SW 1271 (cell line): Measurements from ENCODE around the gene ZCCHC14.
"Not testable (repeated sequence)": the region's sequence is repeated elsewhere in the genome, so short reads cannot be mapped to it uniquely, and the experiment has no call there.

Source experiments
- DNase-seq, 2 experiments: peaks; one replicate each; lab custom pipeline; 2025; lab: John Stamatoyannopoulos, UW

ZCCHC14 gene

GRCh38 chr16:87477209-87477981 is 15.4 kb downstream of the ZCCHC14 start:
- not testable (repeated sequence) for DNase-seq

- no peak for DNase-seq
Observed at GRCh38 chr16:87474566-87474996, 18.2 kb downstream of the ZCCHC14 start.

GRCh38 chr16:87474017-87474416 is 18.8 kb downstream of the ZCCHC14 start:
- DNase-seq: no peak

- no peak for DNase-seq
Observed at GRCh38 chr16:87472935-87473334, 19.9 kb downstream of the ZCCHC14 start.

GRCh38 chr16:87472142-87472778 is 20.6 kb downstream of the ZCCHC14 start:
- no peak for DNase-seq

- no peak for DNase-seq
Observed at GRCh38 chr16:87471278-87472141, 21.3 kb downstream of the ZCCHC14 start.

- no peak for DNase-seq
Observed at GRCh38 chr16:87470332-87470731, 22.5 kb downstream of the ZCCHC14 start.

- DNase-seq: no peak
Observed at GRCh38 chr16:87469169-87469568, 23.7 kb downstream of the ZCCHC14 start.

GRCh38 chr16:87468550-87468949 is 24.3 kb downstream of the ZCCHC14 start:
- DNase-seq: no peak

GRCh38 chr16:87466975-87467501 is 25.8 kb downstream of the ZCCHC14 start:
- DNase-seq: no peak

- no peak for DNase-seq
Observed at GRCh38 chr16:87465879-87466278, 26.9 kb downstream of the ZCCHC14 start.

GRCh38 chr16:87465306-87465705 is 27.5 kb downstream of the ZCCHC14 start:
- peak in 1 of 2 experiments; percentile 28 for DNase-seq

- peak in 1 of 2 experiments; percentile 45 for DNase-seq
Observed at GRCh38 chr16:87464691-87465300, 28.0 kb downstream of the ZCCHC14 start.

- DNase-seq: peak in 1 of 2 experiments; percentile 40
Observed at GRCh38 chr16:87463722-87464690, 28.8 kb downstream of the ZCCHC14 start.

GRCh38 chr16:87461466-87461991 is 31.3 kb downstream of the ZCCHC14 start:
- DNase-seq: peak; percentile 81 to 93

- DNase-seq: no peak
Observed at GRCh38 chr16:87460936-87461335, 31.9 kb downstream of the ZCCHC14 start.

GRCh38 chr16:87459833-87460232 is 33.0 kb downstream of the ZCCHC14 start:
- no peak for DNase-seq

- DNase-seq: no peak
Observed at GRCh38 chr16:87459027-87459426, 33.8 kb downstream of the ZCCHC14 start.

- DNase-seq: no peak
Observed at GRCh38 chr16:87458424-87458915, 34.4 kb downstream of the ZCCHC14 start.
